Coronary artery (tissue), 2 donors: ENCODE data around the gene ZNF234.

Source experiments
- DNase-seq: peaks from one replicate; pipeline ENCODE4 v3.0.0-alpha.2; 2017; ENCODE audit warnings: low spot score
- H3K27ac ChIP-seq, 2 donors: fragments of 200-600 bp; sonication (generic); one replicate each; pipeline ENCODE4 v1.5.1; 2016 to 2019
- H3K4me3 ChIP-seq: fragments of 200-600 bp; sonication (generic); 2 replicates; pipeline ENCODE4 v1.5.1; 2016; ENCODE audit warnings: mild to moderate bottlenecking, moderate library complexity
- CTCF ChIP-seq: fragments of 200-600 bp; sonication (generic); IDR thresholded peaks from one replicate; pipeline ENCODE4 v1.5.1; 2019; ENCODE audit warnings: antibody characterized with exemption

Gene ZNF234

DNA sequence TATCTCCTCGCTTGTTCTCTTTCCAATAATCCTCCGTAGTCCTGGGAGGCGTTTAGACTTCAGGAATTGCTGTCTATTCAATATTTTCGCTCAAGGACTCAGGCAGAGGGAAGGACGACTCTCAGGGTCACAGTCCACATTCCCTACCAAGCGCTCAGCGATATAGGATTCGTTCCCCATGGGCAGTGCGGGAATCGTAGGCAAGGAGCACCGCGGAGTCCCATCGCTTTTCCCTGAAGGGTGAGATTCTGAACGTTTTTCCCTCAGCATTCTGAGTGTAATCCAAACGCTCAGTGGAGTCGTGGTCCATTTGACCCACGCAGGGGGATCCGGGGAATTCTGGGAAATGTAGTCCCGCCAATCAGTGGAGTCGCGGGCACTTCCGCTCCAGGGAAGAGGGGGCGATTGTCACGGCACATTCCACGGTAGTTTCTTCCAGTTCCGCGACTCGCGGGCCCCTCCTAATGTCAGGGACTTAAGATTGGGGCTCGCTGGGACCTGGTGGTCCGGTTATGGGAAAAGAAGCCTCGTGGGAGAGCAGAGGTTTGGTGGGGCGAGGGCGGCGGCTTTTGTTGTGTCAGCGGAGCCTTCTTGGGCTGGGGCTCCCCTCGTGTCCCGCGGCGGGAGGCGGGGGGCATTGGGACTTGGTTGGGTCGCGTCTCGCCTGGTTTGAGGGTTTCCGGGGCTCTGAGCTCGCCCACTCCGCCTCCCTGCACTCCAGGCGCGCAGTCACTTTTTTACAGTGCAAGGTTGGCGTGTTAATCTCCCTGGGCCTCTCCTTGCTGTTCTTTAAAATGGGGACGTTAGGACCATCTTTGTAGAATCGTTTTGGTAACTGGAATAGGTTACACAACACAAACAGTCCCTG is at the start of gene ZNF234:
TSS of gene ZNF234 (plus strand) at position 364 of the 868 bp plus-strand sequence. CDS start 3,079 bp downstream, outside the sequence.
- no peak for TF ChIP-seq CTCF
- Histone ChIP-seq H3K27ac (peak within 1 kb of the TSS; percentile 57 to 77), H3K4me3 (peak within 1 kb of the TSS; percentile 85)
- peak; percentile 79 for DNase-seq

DNA sequence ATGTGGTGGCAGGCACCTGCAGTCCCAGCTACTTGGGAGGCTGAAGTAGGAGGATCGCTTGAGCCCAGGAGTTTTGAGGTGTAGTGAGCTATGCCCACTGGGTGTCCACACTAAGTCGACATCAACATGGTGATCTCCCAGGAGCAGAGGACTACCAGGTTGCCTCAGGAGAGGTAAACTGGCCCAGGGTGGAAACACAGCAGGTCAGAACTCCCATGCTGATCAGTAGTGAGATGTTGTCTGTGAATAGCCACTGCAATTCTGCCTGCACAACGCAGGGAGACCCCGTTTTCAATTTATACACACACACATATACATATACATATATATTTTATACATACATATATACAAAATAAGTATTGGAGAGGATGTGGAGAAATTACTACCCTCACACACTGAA is 49.2 kb upstream of the ZNF234 start:
- no peak overlapping the region for H3K27ac ChIP-seq
- no peak for DNase-seq
- no peak for TF ChIP-seq CTCF
- no peak overlapping the region for H3K4me3 ChIP-seq

DNA sequence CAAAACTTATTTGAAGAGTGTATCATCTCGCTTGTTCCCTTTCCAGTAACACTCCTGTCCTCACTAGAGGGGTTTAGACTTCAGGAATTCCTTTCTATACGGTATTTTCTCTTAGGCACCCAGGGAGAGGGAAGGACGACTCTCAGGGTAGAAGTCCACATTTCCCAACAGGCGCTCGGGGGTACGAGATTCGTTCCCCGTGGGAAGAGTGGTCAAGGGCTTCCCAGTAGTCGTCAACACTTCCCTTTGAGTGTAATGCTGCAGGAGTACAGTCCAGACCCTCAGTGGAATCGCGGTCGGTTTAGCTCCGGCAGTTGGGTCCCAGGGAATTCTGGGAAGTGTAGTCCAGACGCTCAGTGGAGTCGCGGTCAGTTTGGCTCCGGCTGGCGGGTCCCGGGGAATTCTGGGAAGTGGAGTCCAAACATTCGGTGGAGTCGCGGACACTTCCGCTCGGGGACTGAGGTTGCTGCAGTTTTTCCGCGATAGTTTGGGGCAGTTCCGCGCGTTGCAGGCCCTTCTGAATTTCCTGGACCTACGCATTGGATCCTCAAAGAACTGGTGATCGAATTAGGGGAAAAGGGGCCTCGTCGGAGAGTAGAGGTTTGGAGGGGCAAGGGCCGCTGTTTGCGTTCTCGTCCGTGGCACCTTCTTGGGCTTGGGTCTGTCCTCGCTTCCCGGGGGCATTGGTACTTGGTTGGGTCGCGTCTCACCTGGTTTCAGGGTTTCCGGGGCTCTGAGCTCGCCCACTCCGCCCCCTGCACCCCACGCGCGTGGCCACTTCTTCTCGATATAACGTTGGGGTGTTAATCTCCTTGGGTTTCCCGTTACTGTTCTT is 47.2 kb upstream of the ZNF234 start, which contains the start of gene ZNF224:
TSS of gene ZNF224 (plus strand) at position 431 of the 835 bp plus-strand sequence. CDS start 3,513 bp downstream, outside the sequence.
- H3K4me3 ChIP-seq = peak within 1 kb of the TSS; percentile 83
- TF ChIP-seq CTCF = no peak
- DNase-seq = peak; percentile 92
- peak within 1 kb of the TSS; percentile 51 to 83 for H3K27ac ChIP-seq

DNA sequence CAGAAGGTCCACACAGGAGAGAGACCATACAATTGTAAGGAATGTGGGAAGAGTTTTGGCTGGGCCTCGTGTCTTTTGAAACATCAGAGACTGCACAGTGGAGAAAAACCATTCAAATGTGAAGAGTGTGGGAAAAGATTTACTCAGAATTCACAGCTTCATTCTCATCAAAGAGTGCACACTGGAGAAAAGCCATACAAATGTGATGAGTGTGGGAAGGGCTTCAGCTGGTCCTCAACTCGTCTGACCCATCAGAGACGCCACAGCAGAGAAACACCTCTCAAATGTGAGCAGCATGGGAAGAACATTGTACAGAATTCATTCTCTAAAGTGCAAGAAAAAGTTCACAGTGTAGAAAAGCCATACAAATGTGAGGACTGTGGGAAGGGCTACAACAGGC is 33.6 kb upstream of the ZNF234 start:
- no peak overlapping the region for H3K27ac ChIP-seq
- no peak for TF ChIP-seq CTCF
- DNase-seq = no peak

DNA sequence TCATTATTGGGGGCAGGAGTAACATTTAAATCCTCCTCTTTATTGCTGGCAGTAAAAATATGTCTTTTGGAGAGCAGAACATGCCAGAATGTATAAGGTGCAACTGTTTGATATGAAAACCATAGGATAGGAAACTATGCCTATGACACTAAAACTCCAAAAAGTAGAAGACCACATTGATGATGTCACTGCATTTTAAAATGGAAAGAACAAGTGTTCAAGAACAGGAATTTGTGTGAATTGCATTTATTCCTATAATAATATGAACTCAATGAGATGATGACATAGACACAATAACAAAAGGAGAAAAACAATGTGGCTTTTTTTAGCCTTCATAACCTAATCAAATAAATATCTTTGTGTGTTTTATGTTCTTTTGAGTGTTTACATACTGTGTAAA is 31.9 kb upstream of the ZNF234 start:
- TF ChIP-seq CTCF = no peak
- Histone ChIP-seq H3K27ac (no peak overlapping the region), H3K4me3 (no peak overlapping the region)
- DNase-seq = no peak

More for the DNA sequence above, 33.6 kb upstream of the ZNF234 start:
- no peak overlapping the region for H3K4me3 ChIP-seq

- no peak for TF ChIP-seq CTCF
- H3K27ac ChIP-seq = no peak overlapping the region
- no peak for DNase-seq
- peak overlapping the region; percentile 80 for H3K4me3 ChIP-seq
Observed at GRCh38 chr19:44111910-44112463, 29.4 kb upstream of the ZNF234 start.
